Mammary microvascular endothelial cell (primary cell): ENCODE data around the gene TMEM60. TPM values are rescaled to one million over a fixed set of nuclear protein-coding genes. Genes with fewer than 3 reads are reported as not detected.

Experiments used
- total RNA-seq: library from RNA; depleted of rRNA; stranded (reverse); fragments of >200 nt; gene quantifications from 2 replicates; pipeline ENCODE4 v1.2.3, GENCODE V29; 2015

The TMEM60 gene, protein sequence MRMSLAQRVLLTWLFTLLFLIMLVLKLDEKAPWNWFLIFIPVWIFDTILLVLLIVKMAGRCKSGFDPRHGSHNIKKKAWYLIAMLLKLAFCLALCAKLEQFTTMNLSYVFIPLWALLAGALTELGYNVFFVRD
- total RNA-seq: 19.5 and 20.8 TPM in 2 replicates

DNA sequence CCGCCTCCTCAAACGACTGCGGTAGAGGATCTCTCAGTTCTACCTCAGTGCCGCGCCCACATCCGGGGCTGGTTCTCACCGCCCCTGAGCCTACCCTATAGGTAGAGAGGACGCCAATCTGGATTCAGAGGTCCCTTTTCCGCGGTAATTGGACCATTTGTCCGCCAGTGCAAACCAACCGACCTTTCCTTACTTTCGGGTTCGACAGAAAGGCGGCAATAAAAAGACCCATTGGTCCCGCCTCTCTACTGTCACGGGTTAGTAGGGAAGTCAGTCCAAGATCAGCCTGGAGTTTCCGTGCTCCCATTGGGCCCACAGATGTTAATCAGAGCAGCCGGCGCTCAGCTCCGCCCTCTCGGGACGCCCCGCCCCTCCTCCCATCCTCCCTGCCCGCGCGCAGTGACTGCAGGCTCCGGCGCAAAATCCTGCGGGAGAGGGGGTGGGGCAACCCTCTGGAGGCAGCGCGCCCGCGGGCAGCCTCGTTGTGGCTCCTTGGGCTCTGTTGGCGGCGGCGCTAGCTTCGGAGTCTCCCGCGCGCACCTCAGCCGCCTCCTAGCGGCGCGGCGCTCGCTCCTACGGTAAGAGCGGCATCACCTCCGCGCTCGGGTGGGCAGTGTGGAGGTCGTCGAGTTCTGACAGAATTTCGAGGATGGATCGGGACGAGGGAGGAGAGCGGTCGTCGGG, at the start of gene TMEM60, which contains the start of gene PHTF2:
TMEM60 (minus strand) TSS at position 41 of the 684 bp plus-strand sequence. CDS start 4,061 bp downstream, outside the sequence.
PHTF2 (plus strand) TSS at position 380 of the 684 bp plus-strand sequence.

Other genes with a start within 250 kb of the TMEM60 start
- 7.7 and 9.5 TPM in 2 replicates for gene RSBN1L, start 102.0 kb downstream of the TMEM60 start, total RNA-seq
- 12.2 and 16.8 TPM in 2 replicates for gene PHTF2, start 339 bp upstream of the TMEM60 start, total RNA-seq